Stimulated activated CD4-positive, alpha-beta T cell treated with anti-CD3 and anti-CD28 coated beads, Interleukin-12 subunit alpha, Interleukin-12 subunit beta, amount 100 ng/mL, for 24 hours (primary cell): ENCODE results near the gene ADORA2A.

Experiments
- DNase-seq, 2 experiments: peaks; one replicate each; pipeline ENCODE4 v3.0.0-alpha.2; 2020; ENCODE audit warnings: low read depth in 2 of 2

The ADORA2A gene

GRCh38 chr22:24450610-24451009 lies 23.2 kb downstream of the ADORA2A start:
- DNase-seq, result no peak

- no peak for DNase-seq
These were observed 23.8 kb downstream of the ADORA2A start for GRCh38 chr22:24451162-24451561.

- no peak for DNase-seq
These were observed 26.5 kb downstream of the ADORA2A start for GRCh38 chr22:24453853-24454252.

- DNase-seq, result no peak
These were observed 27.6 kb downstream of the ADORA2A start for GRCh38 chr22:24455039-24455438.

GRCh38 chr22:24455751-24456426 lies 28.5 kb downstream of the ADORA2A start:
- no peak for DNase-seq

- DNase-seq, result no peak
These were observed 30.6 kb downstream of the ADORA2A start for GRCh38 chr22:24457894-24458420.

GRCh38 chr22:24459911-24460310 lies 32.5 kb downstream of the ADORA2A start:
- DNase-seq, result no peak

GRCh38 chr22:24460418-24461089 lies 33.2 kb downstream of the ADORA2A start:
- DNase-seq, result no peak

- no peak for DNase-seq
These were observed 35.8 kb downstream of the ADORA2A start for GRCh38 chr22:24463071-24463760.

GRCh38 chr22:24465566-24465965 lies 38.2 kb downstream of the ADORA2A start:
- DNase-seq, result no peak

- no peak for DNase-seq
These were observed 38.6 kb downstream of the ADORA2A start for GRCh38 chr22:24465975-24466374.

- no peak for DNase-seq
These were observed 39.4 kb downstream of the ADORA2A start for GRCh38 chr22:24466716-24467328.

GRCh38 chr22:24467340-24467739 lies 39.9 kb downstream of the ADORA2A start:
- no peak for DNase-seq

- no peak for DNase-seq
These were observed 44.2 kb downstream of the ADORA2A start for GRCh38 chr22:24471570-24471969.

- no peak for DNase-seq
These were observed 45.9 kb downstream of the ADORA2A start for GRCh38 chr22:24473284-24473683.

GRCh38 chr22:24474221-24474620 lies 46.8 kb downstream of the ADORA2A start:
- no peak for DNase-seq

GRCh38 chr22:24474649-24475255 lies 47.4 kb downstream of the ADORA2A start:
- DNase-seq, result no peak

GRCh38 chr22:24481641-24482040 lies 54.2 kb downstream of the ADORA2A start:
- DNase-seq, result no peak

- DNase-seq, result no peak
These were observed 55.2 kb downstream of the ADORA2A start for GRCh38 chr22:24482575-24482974.

GRCh38 chr22:24482998-24483397 lies 55.6 kb downstream of the ADORA2A start:
- DNase-seq, result no peak

GRCh38 chr22:24483976-24484545 lies 56.7 kb downstream of the ADORA2A start:
- DNase-seq, result no peak
